ENCODE measurements around the gene SEC31B. TPM values are rescaled to one million over a fixed set of nuclear protein-coding genes. Genes with fewer than 3 reads are reported as not detected.

Gene SEC31B
- total and polyA plus RNA-seq, 12 donors, result 2.8 to 85.1 (median 8.3) TPM

GRCh38 chr10:100510533-100511308, 8.9 kb downstream of the SEC31B start:
- Histone ChIP-seq H3K27ac (no peak overlapping the region), H3K27me3 (no peaks in the 10 kb centered on the region), H3K9me3 (replicated peaks in 1 of 3) (no peaks in the 10 kb centered on the region), H3K4me3 (no peak overlapping the region), H3K36me3 (replicated peaks in 1 of 2) (peaks cover 0 to 6% of the 10 kb centered on the region in 2 donors), H3K4me1 (replicated peaks in 1 of 2) (no peaks in the 10 kb centered on the region)
- DNase-seq, result peak in 1 of 7 donors; percentile 5
- intact Hi-C loops (cut with DNase I), result loop anchor here in 1 of 2 donors (10.0 kb wide), 1 partner anchor 76 kb away; no protein-coding TSS in a partner anchor
- TF ChIP-seq POLR2A (IDR thresholded peaks at IDR 0.05) (no peak), CTCF (IDR thresholded peaks at IDR 0.05) (no peak)
- 84 to 90% (median 87%) methylated on average over 7 of the region's 7 CpGs for WGBS, 4 donors

GRCh38 chr10:100509241-100509840, 10.3 kb downstream of the SEC31B start:
- peaks cover 0 to 6% of the 10 kb centered on the region in 2 donors for H3K36me3 ChIP-seq (replicated peaks in 1 of 2)
- no peak for TF ChIP-seq CTCF (IDR thresholded peaks at IDR 0.05)
- TF ChIP-seq POLR2A (IDR thresholded peaks at IDR 0.05), result no peak
- H3K27ac ChIP-seq, result no peak overlapping the region
- 79 to 84% (median 82%) methylated on average over 8 of the region's 8 CpGs for WGBS, 4 donors
- no peak for DNase-seq
- intact Hi-C loops (cut with DNase I), result loop anchor here in 1 of 2 donors (5.0 kb wide), 1 partner anchor 72 kb away; no protein-coding TSS in a partner anchor
- no peaks in the 10 kb centered on the region for H3K9me3 ChIP-seq (replicated peaks in 1 of 3)
- H3K4me1 ChIP-seq (replicated peaks in 1 of 2), result no peaks in the 10 kb centered on the region
- H3K4me3 ChIP-seq, result no peak overlapping the region
- H3K27me3 ChIP-seq, result no peaks in the 10 kb centered on the region

GRCh38 chr10:100508691-100509150, 10.9 kb downstream of the SEC31B start:
- H3K27me3 ChIP-seq, result no peaks in the 10 kb centered on the region
- WGBS, 4 donors, result 47 to 58% (median 55%) methylated on average over 3 of the region's 3 CpGs
- intact Hi-C loops (cut with DNase I), result loop anchor here in 1 of 2 donors (5.0 kb wide), 1 partner anchor 71 kb away; no protein-coding TSS in a partner anchor

More at GRCh38 chr10:100508691-100509150, 10.9 kb downstream of the SEC31B start:
- peaks cover 0 to 5% of the 10 kb centered on the region in 2 donors for H3K4me1 ChIP-seq (replicated peaks in 1 of 2)
- H3K36me3 ChIP-seq (replicated peaks in 1 of 2), result peaks cover 0 to 6% of the 10 kb centered on the region in 2 donors
- H3K27ac ChIP-seq, result no peak overlapping the region
- H3K4me3 ChIP-seq, result no peak overlapping the region
- no peaks in the 10 kb centered on the region for H3K9me3 ChIP-seq (replicated peaks in 1 of 3)
- TF ChIP-seq POLR2A (IDR thresholded peaks at IDR 0.05) (no peak), CTCF (IDR thresholded peaks at IDR 0.05) (peak; percentile 30 to 77 (median 60))
- DNase-seq, result peak in 1 of 7 donors; percentile 14
